H1 (cell line): ENCODE data around the gene KIAA0586. TPM values are rescaled to one million over a fixed set of nuclear protein-coding genes. Genes with fewer than 3 reads are reported as not detected.
A peak's percentile ranks its signal among the peaks of the same experiment; 100 is the strongest.

ENCODE experiments used
- CTCF ChIA-PET: fragments of 300-600 bp; sonication (Branson Sonifier 250); formaldehyde crosslinking; loops from one replicate; lab custom pipeline; 2021; ENCODE audit not compliant: partially characterized antibody; lab: Charles Lee
- POLR2A ChIA-PET: fragments of 300-600 bp; sonication (Branson Sonifier 250); formaldehyde crosslinking; loops from one replicate; lab custom pipeline; 2021; ENCODE audit warnings: inconsistent platforms; ENCODE audit not compliant: partially characterized antibody; lab: Charles Lee
- DNase-seq, 2 experiments: peaks; one replicate each; pipeline versions ENCODE4 v3.0.0 to v3.0.0-alpha.2; 2010 to 2022; ENCODE audit warnings: low spot score in 2 of 2, low read depth in 1 of 2, mixed read lengths in 1 of 2
- FAIRE-seq: peaks from 2 replicates; lab custom pipeline; 2011; peaks lifted over from hg19 to GRCh38; lab: Jason Lieb, UNC
- H2AFZ ChIP-seq: 2 replicates; pipeline ENCODE4 v1.8.1; 2012; ENCODE audit warnings: low read length, inconsistent platforms
- H2AK5ac ChIP-seq: 2 replicates; pipeline ENCODE4 v1.6.1; 2013; ENCODE audit warnings: low read depth, low read length
- H2BK120ac ChIP-seq: replicated peaks from 2 replicates; pipeline ENCODE3; 2013; ENCODE audit warnings: low read depth, low read length, inconsistent platforms
- H2BK12ac ChIP-seq: 2 replicates; pipeline ENCODE4 v1.6.1; 2013; ENCODE audit warnings: low read depth, low read length
- H2BK15ac ChIP-seq: 2 replicates; pipeline ENCODE4 v1.6.1; 2013; ENCODE audit warnings: low read length
- H2BK20ac ChIP-seq: 2 replicates; pipeline ENCODE4 v1.6.1; 2013; ENCODE audit warnings: low read length
- H2BK5ac ChIP-seq: 2 replicates; pipeline ENCODE4 v1.6.1; 2013; ENCODE audit warnings: low read depth, low read length
- H3K14ac ChIP-seq: 2 replicates; pipeline ENCODE4 v1.6.1; 2013; ENCODE audit warnings: inconsistent platforms; ENCODE audit not compliant: insufficient read length
- H3K18ac ChIP-seq: 2 replicates; pipeline ENCODE4 v1.6.1; 2013; ENCODE audit warnings: low read length; ENCODE audit errors: extremely low read depth
- H3K23ac ChIP-seq: 2 replicates; pipeline ENCODE4 v1.6.1; 2013; ENCODE audit warnings: inconsistent platforms; ENCODE audit not compliant: insufficient read length
- H3K23me2 ChIP-seq: 2 replicates; pipeline ENCODE4 v1.6.1; 2013; ENCODE audit warnings: low read depth, low read length
- H3K27ac ChIP-seq: 2 replicates; pipeline ENCODE4 v1.6.1; 2011; ENCODE audit warnings: low read depth, low read length, inconsistent platforms
- H3K27me3 ChIP-seq, 4 experiments: replicated peaks in 1 of 4; 1 replicate in 1 of 4; 2 replicates in 3 of 4; pipeline versions ENCODE4 v1.6.1 to v1.8.1; 2011 to 2013; ENCODE audit warnings: low read length in 3 of 4, mild to moderate bottlenecking in 3 of 4, inconsistent platforms in 2 of 4, mixed read lengths in 2 of 4, moderate library complexity in 1 of 4; ENCODE audit not compliant: control insufficient read depth in 3 of 4, insufficient read depth in 3 of 4; ENCODE audit errors: extremely low read depth in 1 of 4
- H3K36me3 ChIP-seq, 4 experiments: 2 replicates each; pipeline versions ENCODE4 v1.6.1 to v1.8.1; 2011 to 2013; ENCODE audit warnings: mild to moderate bottlenecking in 4 of 4, low read length in 3 of 4, moderate library complexity in 2 of 4, control low read depth in 1 of 4, inconsistent platforms in 1 of 4; ENCODE audit not compliant: insufficient read depth in 4 of 4, control insufficient read depth in 2 of 4
- H3K4ac ChIP-seq: replicated peaks from 2 replicates; pipeline ENCODE3; 2013; ENCODE audit warnings: low read length, low read depth, mixed read lengths, inconsistent platforms; ENCODE audit not compliant: insufficient read length
- H3K4me1 ChIP-seq, 4 experiments: replicated peaks in 1 of 4; 1 replicate in 1 of 4; 2 replicates in 3 of 4; pipeline versions ENCODE4 v1.6.1 to v1.8.1; 2011 to 2013; ENCODE audit warnings: low read length in 3 of 4, inconsistent platforms in 2 of 4, mixed read lengths in 1 of 4; ENCODE audit not compliant: insufficient read depth in 4 of 4, control insufficient read depth in 3 of 4
- H3K4me2 ChIP-seq, 2 experiments: 2 replicates each; pipeline versions ENCODE4 v1.6.1 to v1.8.1; 2011 to 2013; ENCODE audit warnings: low read depth in 2 of 2, low read length in 2 of 2, control low read depth in 1 of 2, inconsistent platforms in 1 of 2, mild to moderate bottlenecking in 1 of 2; ENCODE audit not compliant: insufficient read depth in 1 of 2
- H3K4me3 ChIP-seq, 4 experiments: fragments of 200-600, 300-600 bp in 1 of 4; sonication (generic), shearing (Covaris generic), sonication (Bioruptor Twin) in 1 of 4; 2 replicates each; pipeline versions ENCODE4 v1.5.1 to v1.8.1; 2011 to 2016; ENCODE audit warnings: low read length in 4 of 4, low read depth in 3 of 4, control low read depth in 2 of 4, inconsistent platforms in 2 of 4, mild to moderate bottlenecking in 2 of 4, mixed read lengths in 1 of 4, moderate library complexity in 1 of 4; ENCODE audit not compliant: insufficient read depth in 2 of 4; ENCODE audit errors: extremely low read depth in 1 of 4
- H3K56ac ChIP-seq: replicated peaks from 2 replicates; pipeline ENCODE3; 2013; ENCODE audit warnings: low read depth, mild to moderate bottlenecking, mixed read lengths, low read length, inconsistent platforms; ENCODE audit not compliant: insufficient read length
- H3K79me1 ChIP-seq: 2 replicates; pipeline ENCODE4 v1.6.1; 2013; ENCODE audit warnings: low read depth, low read length, control low read depth
- H3K79me2 ChIP-seq, 2 experiments: 2 replicates each; pipeline versions ENCODE4 v1.6.1 to v1.8.1; 2012 to 2013; ENCODE audit warnings: low read length in 2 of 2, mild to moderate bottlenecking in 2 of 2, inconsistent platforms in 1 of 2; ENCODE audit not compliant: insufficient read depth in 2 of 2, control insufficient read depth in 1 of 2
- H3K9ac ChIP-seq, 4 experiments: replicated peaks in 1 of 4; 1 replicate in 1 of 4; 2 replicates in 3 of 4; pipeline versions ENCODE4 v1.6.1 to v1.8.1; 2011 to 2013; ENCODE audit warnings: low read depth in 3 of 4, low read length in 3 of 4, control low read depth in 2 of 4, mild to moderate bottlenecking in 2 of 4, moderate library complexity in 2 of 4, inconsistent platforms in 1 of 4; ENCODE audit errors: extremely low read depth in 1 of 4
- H3K9me3 ChIP-seq, 2 experiments: 2 replicates each; pipeline versions ENCODE4 v1.6.1 to v1.8.1; 2012 to 2013; ENCODE audit warnings: mild to moderate bottlenecking in 2 of 2, moderate library complexity in 2 of 2, control low read depth in 1 of 2, inconsistent platforms in 1 of 2, low read depth in 1 of 2, low read length in 1 of 2, mixed read lengths in 1 of 2; ENCODE audit not compliant: insufficient read depth in 2 of 2
- H4K20me1 ChIP-seq, 2 experiments: replicated peaks in 1 of 2; 2 replicates each; pipeline versions ENCODE3 to v1.8.1; 2011 to 2013; ENCODE audit warnings: inconsistent platforms in 2 of 2, low read length in 2 of 2, mild to moderate bottlenecking in 1 of 2; ENCODE audit not compliant: insufficient read depth in 2 of 2, control insufficient read depth in 1 of 2
- H4K5ac ChIP-seq: 2 replicates; pipeline ENCODE4 v1.6.1; 2013; ENCODE audit warnings: low read length, low read depth, mixed read lengths, inconsistent platforms; ENCODE audit not compliant: insufficient read length
- H4K8ac ChIP-seq: 2 replicates; pipeline ENCODE4 v1.8.0; 2013; ENCODE audit warnings: mild to moderate bottlenecking, moderate library complexity, low read length, inconsistent platforms; ENCODE audit not compliant: insufficient read depth; ENCODE audit errors: extremely low read depth
- H4K91ac ChIP-seq: replicated peaks from 2 replicates; pipeline ENCODE3; 2013; ENCODE audit warnings: low read length, mixed read lengths, inconsistent platforms; ENCODE audit not compliant: insufficient read length
- CBX5 ChIP-seq: fragments of 300-800, 300-1000 bp; sonication (generic); IDR thresholded peaks from 2 replicates; pipeline ENCODE4 v1.7.1; 2016; ENCODE audit warnings: antibody characterized with exemption, low read length, low read depth
- CEBPB ChIP-seq: IDR thresholded peaks from 2 replicates; pipeline ENCODE4 v1.6.1; 2012; ENCODE audit warnings: low read depth, low read length
- FOSL1 ChIP-seq: IDR thresholded peaks from 2 replicates; pipeline ENCODE4 v1.6.1; 2011; ENCODE audit warnings: mild to moderate bottlenecking, low read depth, low read length, moderate library complexity; ENCODE audit not compliant: insufficient read depth
- GABPA ChIP-seq: IDR thresholded peaks from 2 replicates; pipeline ENCODE4 v1.6.1; 2011; ENCODE audit warnings: mild to moderate bottlenecking, low read length, moderate library complexity, borderline replicate concordance; ENCODE audit not compliant: insufficient read depth
- HDAC6 ChIP-seq: IDR thresholded peaks from one replicate; pipeline ENCODE4 v1.7.1; 2012; ENCODE audit warnings: low read depth, mild to moderate bottlenecking, inconsistent platforms, low read length, moderate library complexity
- JUN ChIP-seq: IDR thresholded peaks from 2 replicates; pipeline ENCODE4 v1.6.1; 2011; ENCODE audit warnings: low read depth, mild to moderate bottlenecking, improper control_type of control experiment, low read length
- PHF8 ChIP-seq: fragments of 200-600 bp; sonication (generic); conservative IDR thresholded peaks from 2 replicates; pipeline ENCODE4 v1.7.1; 2012; ENCODE audit warnings: low read depth, mild to moderate bottlenecking, inconsistent platforms, low read length, moderate library complexity
- RAD21 ChIP-seq, 2 experiments: IDR thresholded peaks in 1 of 2; conservative IDR thresholded peaks in 1 of 2; 2 replicates each; pipeline ENCODE4 v1.6.1; 2011; ENCODE audit warnings: low read depth in 2 of 2, low read length in 2 of 2, improper control_type of control experiment in 1 of 2, inconsistent platforms in 1 of 2, mild to moderate bottlenecking in 1 of 2, moderate library complexity in 1 of 2
- RBBP5 ChIP-seq: IDR thresholded peaks from 2 replicates; pipeline ENCODE4 v1.7.1; 2012; ENCODE audit warnings: low read depth, mild to moderate bottlenecking, inconsistent platforms, low read length, moderate library complexity, borderline replicate concordance
- RXRA ChIP-seq: IDR thresholded peaks from 2 replicates; pipeline ENCODE4 v1.6.1; 2011; ENCODE audit warnings: low read depth, mild to moderate bottlenecking, low read length, moderate library complexity; ENCODE audit not compliant: insufficient read depth
- SP4 ChIP-seq: IDR thresholded peaks from 2 replicates; pipeline ENCODE4 v1.6.1; 2012; ENCODE audit warnings: low read length, inconsistent platforms
- TAF1 ChIP-seq: IDR thresholded peaks from 2 replicates; pipeline ENCODE4 v1.6.1; 2011; ENCODE audit warnings: mild to moderate bottlenecking, low read depth, low read length
- TAF7 ChIP-seq: optimal IDR thresholded peaks from 2 replicates; pipeline ENCODE3; 2011; ENCODE audit warnings: low read depth, mild to moderate bottlenecking, inconsistent platforms, low read length, moderate library complexity, borderline replicate concordance
- YY1 ChIP-seq: IDR thresholded peaks from 2 replicates; pipeline ENCODE4 v1.6.1; 2011; ENCODE audit warnings: low read depth, mild to moderate bottlenecking, low read length
- WGBS, 2 experiments: shearing (Covaris generic) in 1 of 2; methylation state at CpG; one replicate each; pipeline versions ENCODE4 v1.1.6 to v1.1.7; 2013 to 2015; ENCODE audit warnings: low lambda C conversion rate in 2 of 2, mixed read lengths in 2 of 2, inconsistent platforms in 1 of 2, low coverage in 1 of 2, missing lambda C conversion rate in 1 of 2; ENCODE audit not compliant: insufficient replicate concordance in 2 of 2, insufficient coverage in 1 of 2, insufficient read length in 1 of 2; ENCODE audit errors: extremely low coverage in 1 of 2, missing lambda C conversion rate in 1 of 2; 5-methylcytosine and 5-hydroxymethylcytosine counted together
- polyA plus RNA-seq, 7 experiments: library from polyadenylated mRNA; depleted of rRNA in 3 of 7; stranded (reverse) in 5 of 7; unstranded in 2 of 7; fragments of >200 nt in 5 of 7; fragments of 200-250 nt in 2 of 7; gene quantifications; 1 replicate in 5 of 7; 2 replicates in 1 of 7; 4 replicates in 1 of 7; pipeline versions ENCODE4 v1.2.1 to v1.2.3, GENCODE V29; 2011 to 2013; ENCODE audit warnings: missing spikeins in 2 of 7, mixed read lengths in 2 of 7
- total RNA-seq: library from RNA; stranded (reverse); fragmentation: NEBNext Ultra II Directional; extraction: Animal tissue kit (Norgen Biotek cat#: 25700); gene quantifications from 2 replicates; pipeline ENCODE4 v1.2.1, GENCODE V29; 2021

KIAA0586 gene
- total and polyA plus RNA-seq, 2 of the 8 experiments (the other 6 are each of a cell fraction or from before 2014, with no cell fraction given), result 7.2 to 24.8 TPM

DNA sequence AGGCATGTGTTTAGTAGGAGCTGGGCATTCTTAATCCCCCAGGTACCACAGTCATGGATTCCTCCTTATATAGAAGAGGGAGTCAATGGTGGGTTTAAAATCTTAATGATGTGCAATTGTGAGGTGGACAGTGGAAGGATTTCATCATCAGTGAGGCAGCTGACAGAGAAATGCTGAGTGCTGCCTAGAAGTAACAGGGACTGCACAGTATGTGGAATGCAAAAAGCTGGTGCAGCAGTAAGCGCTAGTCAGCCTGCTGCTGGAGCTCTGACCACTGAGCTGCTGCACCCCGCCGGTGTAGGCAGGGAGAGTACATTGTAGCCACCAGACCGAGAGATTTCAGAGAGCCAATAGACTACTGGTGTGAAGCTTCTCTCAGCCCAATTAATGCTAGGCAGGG, 129.7 kb downstream of the KIAA0586 start:
- no peaks in the 10 kb centered on the region for H3K79me1 ChIP-seq
- POLR2A ChIA-PET, result no interaction called here
- no peak overlapping the region for H2BK15ac ChIP-seq
- H4K5ac ChIP-seq, result no peak overlapping the region
- H2BK20ac ChIP-seq, result no peak overlapping the region
- H3K18ac ChIP-seq, result no peak overlapping the region
- no peaks in the 10 kb centered on the region for H4K20me1 ChIP-seq
- H3K9me3 ChIP-seq, result no peaks in the 10 kb centered on the region
- no peak overlapping the region for H2AFZ ChIP-seq
- H2BK120ac ChIP-seq, result no peak overlapping the region
- no peak overlapping the region for H3K14ac ChIP-seq
- no peak overlapping the region for H3K4me3 ChIP-seq
- no peak overlapping the region for H3K56ac ChIP-seq
- no peak overlapping the region for H3K23ac ChIP-seq
- no peak overlapping the region for H3K4ac ChIP-seq
- H4K91ac ChIP-seq, result no peak overlapping the region
- H2BK5ac ChIP-seq, result 0 out of 2 replicates have a peak overlapping the region, but pooled peaks have one; percentile 29
- H3K4me2 ChIP-seq, result no peak overlapping the region
- FAIRE-seq, result no peak
- no peak overlapping the region for H4K8ac ChIP-seq
- H3K36me3 ChIP-seq, result no peaks in the 10 kb centered on the region
- TF ChIP-seq RXRA, result no peak
- TF ChIP-seq PHF8, result no peak
- TF ChIP-seq RBBP5, result no peak
- TF ChIP-seq TAF1, result no peak
- no peak for TF ChIP-seq HDAC6
- no peak for TF ChIP-seq JUN
- no peak for TF ChIP-seq YY1
- no peak for TF ChIP-seq RAD21 (IDR thresholded peaks at IDR 0.05 in 1 of 2, conservative IDR thresholded peaks at IDR 0.05 in 1 of 2; ENCODE audit: low read depth in 2 of 2, low read length in 2 of 2)
- TF ChIP-seq FOSL1, result no peak
- TF ChIP-seq CEBPB, result no peak
- TF ChIP-seq GABPA, result no peak
- no peak for TF ChIP-seq SP4
- no peak for TF ChIP-seq CBX5
- no peak for TF ChIP-seq TAF7
- TF ChIP-seq, all 59 proteins: peak for 0
- DNase-seq, result no peak
- CTCF ChIA-PET, result interaction anchor here (0.6 to 3.4 kb wide), 10 partner anchors 8 to 595 kb away, joined by 3 to 16 read pairs (median 4); no protein-coding TSS in a partner anchor
- H3K9ac ChIP-seq, result no peak overlapping the region
- H3K4me1 ChIP-seq, result 0 out of 7 replicates have a peak, but pooled peaks cover 0 to 2% (median 0%) of the 10 kb centered on the region in 4 experiments
- WGBS, 2 experiments, result 96% methylated on average over 4 of the region's 4 CpGs; no CpG with 5 or more reads in 1 of the 2 experiments
- H3K27ac ChIP-seq, result no peak overlapping the region
- no peak overlapping the region for H2BK12ac ChIP-seq
- H3K79me2 ChIP-seq, result no peaks in the 10 kb centered on the region
- no peaks in the 10 kb centered on the region for H3K23me2 ChIP-seq
- H2AK5ac ChIP-seq, result no peak overlapping the region
- no peaks in the 10 kb centered on the region for H3K27me3 ChIP-seq
